Embryonic facial prominence (tissue), 1 donor: Measurements from ENCODE around the gene LITAF.
"Not testable (repeated sequence)": the region's sequence is repeated elsewhere in the genome, so short reads cannot be mapped to it uniquely, and the experiment has no call there.

ENCODE experiments used
- DNase-seq: peaks from one replicate; pipeline ENCODE4 v3.0.0-alpha.2; 2016; ENCODE audit errors: extremely low spot score

Gene LITAF

GRCh38 chr16:11575223-11575589 is 11.5 kb downstream of the LITAF start:
- no peak for DNase-seq

GRCh38 chr16:11572301-11572995 is 14.3 kb downstream of the LITAF start:
- no peak for DNase-seq

DNA sequence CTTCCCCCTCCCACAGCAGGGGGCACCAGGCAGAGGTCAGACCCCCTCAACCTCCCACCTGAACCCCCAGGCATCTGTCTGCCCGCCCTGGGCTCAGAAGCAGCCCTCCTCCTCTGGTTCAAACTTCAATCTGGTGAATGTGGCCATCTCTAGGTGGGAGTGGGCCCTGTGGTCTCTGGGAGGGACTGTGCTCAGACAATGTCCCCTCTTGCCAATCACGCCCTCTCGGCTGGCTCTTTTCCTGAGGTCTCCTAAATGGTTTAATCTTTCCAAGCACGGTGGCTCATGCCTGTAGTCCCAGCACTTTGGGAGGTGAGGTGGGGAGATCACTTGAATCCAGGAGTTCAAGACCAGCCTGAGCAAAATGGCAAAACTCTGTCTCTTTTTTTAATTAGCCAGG is 15.2 kb downstream of the LITAF start:
- no peak for DNase-seq

GRCh38 chr16:11570806-11571205 is 15.9 kb downstream of the LITAF start:
- no peak for DNase-seq

DNA sequence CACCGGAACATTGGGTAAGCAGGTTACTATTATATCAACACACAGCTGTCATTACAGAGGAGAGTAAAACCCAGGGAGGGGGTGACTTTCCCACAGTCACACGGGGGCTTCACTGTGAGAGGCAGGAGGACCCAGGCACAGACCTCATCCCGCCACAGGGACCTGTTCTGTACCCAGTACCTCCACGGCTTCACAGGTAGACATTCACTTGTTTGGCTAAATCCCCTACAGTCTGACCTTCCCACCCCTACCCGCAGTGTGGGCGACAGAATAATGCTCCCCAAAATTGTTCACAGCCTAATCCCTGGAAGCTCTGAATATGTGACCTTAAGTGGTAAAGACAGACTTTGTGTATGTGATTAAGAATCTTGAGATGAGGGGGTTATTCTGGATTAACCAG is 16.5 kb downstream of the LITAF start:
- no peak for DNase-seq

- DNase-seq, result no peak
Observed at GRCh38 chr16:11566398-11566797, 20.3 kb downstream of the LITAF start.

GRCh38 chr16:11565665-11566064 is 21.1 kb downstream of the LITAF start:
- no peak for DNase-seq

GRCh38 chr16:11564046-11564926 is 22.4 kb downstream of the LITAF start:
- DNase-seq, result no peak

DNA sequence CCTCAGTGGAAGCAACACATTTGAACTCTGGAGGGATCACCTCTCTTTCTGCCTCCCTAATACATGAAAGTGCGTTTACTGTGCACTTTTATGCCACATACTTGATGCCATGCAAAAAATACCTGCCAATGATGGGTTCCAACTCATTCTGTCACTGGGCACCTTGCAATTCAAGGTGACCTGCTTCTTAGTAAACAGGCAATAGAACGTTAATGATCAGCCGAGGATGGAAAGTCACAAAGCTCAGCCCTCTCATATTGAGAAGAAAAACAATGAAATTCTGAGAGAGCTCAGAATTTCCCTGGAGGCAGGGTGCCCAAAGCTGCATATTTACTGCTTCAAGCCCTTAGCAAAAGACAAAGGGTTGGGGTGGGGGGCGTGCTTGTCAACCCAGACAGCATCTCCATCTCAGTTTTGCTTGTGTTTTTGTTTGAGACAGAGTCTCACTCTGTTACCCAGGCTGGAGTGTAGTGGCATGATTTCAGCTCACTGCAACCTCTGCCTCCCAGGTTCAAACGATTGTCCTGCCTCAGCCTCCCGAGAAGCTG is 23.2 kb downstream of the LITAF start:
- DNase-seq, result no peak

GRCh38 chr16:11562941-11563340 is 23.8 kb downstream of the LITAF start:
- no peak for DNase-seq

DNA sequence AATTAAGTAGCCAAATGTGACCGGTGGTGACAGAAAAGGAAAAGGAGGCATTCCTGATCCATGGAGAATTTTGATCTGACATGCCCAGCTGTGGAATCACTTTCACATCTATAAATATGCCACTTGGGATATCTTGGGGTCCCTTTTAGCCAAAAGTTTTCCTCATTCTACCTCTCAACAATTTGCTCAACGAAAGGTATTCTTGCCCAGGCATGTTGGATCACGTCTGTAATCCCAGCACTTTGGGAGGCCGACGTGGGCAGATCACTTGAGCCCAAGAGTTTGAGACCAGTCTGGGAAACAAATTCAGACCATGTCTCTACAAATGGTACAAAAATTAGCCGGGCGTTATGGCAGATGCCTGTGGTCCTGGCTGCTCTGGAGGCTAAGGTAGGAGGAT is 24.3 kb downstream of the LITAF start:
- DNase-seq, result no peak

DNA sequence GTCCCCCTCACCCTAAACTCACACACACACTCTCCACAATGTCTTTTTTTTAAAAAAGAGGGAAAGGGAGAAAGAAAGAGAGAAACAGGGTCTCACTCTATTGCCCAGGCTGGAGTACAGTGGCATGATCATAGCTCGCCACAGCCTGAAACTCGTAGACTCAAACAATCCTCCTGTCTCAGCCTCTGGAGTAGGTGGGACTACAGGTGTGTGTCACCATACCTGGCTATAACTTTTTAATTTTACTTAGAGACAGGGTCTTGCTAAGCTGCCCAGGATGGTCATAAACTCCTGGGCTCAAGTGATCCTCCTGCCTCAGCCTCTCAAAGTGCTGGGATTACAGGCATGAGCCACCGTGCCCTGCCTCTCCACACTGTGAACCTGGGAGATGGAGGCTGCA is 24.9 kb downstream of the LITAF start:
- no peak for DNase-seq

GRCh38 chr16:11561454-11561805 is 25.3 kb downstream of the LITAF start:
- DNase-seq, result no peak

DNA sequence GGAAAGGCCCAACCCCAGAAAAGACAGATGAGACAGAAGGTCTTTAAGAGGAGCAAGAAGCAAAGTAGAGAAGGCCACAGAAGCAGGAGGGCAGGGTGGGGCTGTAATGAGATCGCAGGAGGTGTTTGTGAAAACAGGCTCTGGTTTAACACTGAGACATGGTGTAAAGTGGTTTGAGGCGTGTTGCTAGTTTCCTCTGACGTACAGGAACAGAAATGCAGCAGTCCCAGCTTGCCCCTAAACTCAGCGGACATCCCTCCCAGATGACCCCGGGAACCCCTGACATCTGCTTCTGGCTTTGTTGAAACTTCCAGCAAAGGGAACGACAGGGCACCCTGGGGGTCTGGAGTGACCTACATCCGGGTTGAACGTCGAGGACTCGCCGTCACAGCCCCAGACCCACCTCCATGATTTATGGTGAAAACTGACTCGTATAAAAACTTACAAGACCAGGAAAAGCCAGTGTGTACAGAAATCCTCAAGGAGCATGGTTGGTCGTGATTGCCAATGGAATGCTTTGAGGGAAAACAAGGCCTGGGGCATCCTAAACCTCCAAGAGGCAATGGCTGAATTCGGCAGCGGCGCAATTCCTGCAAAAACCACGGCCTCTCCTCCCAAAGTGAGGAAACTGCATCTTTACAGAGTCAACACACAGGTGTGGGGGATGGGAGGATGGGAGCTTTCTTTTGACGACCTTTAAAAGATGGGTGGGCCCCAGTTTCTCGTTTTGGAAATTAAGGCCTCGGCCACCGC is 25.8 kb downstream of the LITAF start:
- DNase-seq, result no peak

DNA sequence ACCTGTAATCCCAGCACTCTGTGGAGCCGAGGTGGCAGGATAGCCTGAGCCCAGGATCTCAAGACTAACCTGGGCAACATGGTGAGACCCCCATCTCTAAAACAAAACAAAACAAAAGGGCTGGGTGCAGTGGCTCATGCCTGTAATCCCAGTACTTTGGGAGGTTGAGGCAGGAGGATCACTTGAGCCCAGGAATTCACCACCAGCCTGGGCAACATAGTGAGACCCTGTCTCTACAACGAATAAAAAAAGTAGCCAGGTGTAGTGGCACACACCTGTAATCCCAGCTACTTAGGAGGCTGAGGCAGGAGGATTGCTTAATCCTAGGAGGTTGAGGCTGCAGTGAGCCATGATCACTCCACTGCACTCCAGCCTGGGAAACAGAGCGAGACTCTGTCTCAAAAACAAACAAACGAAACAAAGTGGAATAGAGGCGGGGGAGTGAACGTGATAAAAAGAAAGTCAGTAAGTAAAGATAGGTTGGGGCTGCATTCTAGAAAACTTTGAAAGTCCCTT is 28.4 kb downstream of the LITAF start:
- not testable (repeated sequence) for DNase-seq

DNA sequence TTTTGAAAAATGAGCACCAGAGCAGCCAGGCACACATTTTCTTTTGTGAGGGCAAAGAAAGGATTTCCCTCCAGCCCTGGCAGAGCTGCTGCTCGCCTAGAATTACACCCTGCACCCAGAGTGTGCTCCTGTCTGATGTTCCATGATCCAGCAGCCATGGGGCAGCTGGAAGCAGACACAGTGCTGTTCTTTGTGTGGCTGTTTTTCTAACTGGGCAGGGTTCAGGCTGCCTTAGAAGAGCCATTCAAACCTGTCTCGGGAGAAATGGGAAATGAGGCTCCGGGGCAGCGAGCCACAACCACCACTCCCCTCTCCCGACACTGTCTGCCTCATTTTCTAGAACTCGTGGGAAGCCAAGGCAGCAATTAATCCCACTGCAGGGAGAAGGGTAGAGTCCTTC is 28.9 kb downstream of the LITAF start:
- no peak for DNase-seq

DNA sequence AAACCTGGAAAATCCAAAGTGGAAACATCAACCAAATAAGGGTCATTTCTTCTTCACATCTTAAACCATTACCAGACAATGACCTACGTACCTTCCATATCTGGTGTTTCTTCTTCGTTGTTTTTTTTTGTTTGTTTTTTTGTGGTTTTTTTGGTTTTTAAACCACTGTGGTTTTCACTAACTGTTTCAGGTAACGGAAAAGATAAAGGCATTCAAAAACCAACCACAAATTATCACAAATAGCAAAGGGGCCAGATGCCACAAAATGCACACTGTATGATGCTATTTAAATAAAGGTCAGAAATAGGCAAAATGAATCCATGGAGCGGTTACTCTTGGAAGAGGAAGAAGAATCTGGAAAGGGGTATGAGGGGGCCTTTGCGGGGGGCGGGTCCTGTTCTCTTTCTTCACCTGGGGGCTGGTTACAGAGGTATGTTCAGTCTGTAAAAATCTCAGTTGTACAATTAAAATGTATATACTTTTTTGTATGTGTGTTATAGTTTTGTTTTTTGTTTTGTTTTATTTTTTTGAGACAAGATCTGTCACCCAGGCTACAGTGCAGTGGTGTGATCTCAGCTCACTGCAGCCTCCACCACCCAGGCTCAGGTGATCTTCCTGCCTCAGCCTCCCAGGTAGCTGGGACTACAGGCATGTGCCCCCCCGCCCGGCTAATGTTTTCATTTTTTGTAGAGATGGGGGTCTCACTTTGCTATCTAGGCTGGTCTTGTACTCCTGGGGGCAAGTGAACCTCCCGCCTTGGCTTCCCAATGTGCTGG is 29.6 kb downstream of the LITAF start:
- DNase-seq, result no peak

DNA sequence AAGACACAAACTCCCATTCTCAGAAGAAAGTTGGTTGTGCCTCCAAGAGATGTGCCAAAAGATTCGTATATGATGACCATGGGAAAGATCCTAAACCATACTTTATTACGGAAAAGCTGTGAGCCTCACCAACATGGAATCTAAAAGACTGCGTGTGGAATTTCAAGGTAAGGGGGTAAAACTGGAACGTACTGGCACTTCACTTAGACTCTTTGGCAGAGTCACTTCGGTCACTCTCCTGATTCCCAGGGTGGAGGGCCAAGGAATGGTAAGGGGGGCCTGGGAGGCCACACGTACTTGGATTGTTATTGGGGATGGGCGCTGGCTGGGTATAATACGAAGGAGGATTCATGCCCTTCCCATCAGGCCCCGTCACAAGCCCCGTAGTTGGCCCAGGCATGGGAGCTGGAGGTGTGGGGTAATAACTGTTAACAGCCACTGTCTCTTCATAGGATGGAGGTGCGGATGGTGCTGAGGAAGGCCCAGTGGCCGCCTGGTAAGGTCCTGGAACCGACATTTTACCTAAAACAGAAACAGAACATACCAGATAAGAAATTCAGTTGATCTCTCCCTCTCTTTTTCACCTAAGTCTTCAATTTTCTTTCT is 30.4 kb downstream of the LITAF start:
- DNase-seq, result no peak

DNA sequence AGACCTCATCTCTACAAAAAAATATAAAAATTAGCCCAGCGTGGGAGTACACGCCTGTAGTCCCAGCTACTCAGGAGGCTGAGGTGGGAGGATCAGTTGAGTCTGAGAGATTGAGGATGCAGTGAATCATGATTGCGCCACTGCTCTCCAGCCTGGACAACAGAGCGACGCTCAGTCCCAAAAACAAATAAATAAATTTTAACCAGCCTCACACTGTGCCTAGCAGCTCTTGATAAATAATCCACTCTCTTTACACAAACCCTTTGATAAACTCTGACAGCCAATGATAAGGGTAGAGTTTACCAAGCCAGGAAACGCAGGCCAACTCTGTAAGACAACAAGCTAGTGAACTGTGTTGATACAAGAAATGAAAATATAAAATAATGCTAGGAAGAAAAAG is 32.7 kb downstream of the LITAF start:
- no peak for DNase-seq

GRCh38 chr16:11553371-11553770 is 33.3 kb downstream of the LITAF start:
- DNase-seq, result no peak

GRCh38 chr16:11552440-11552839 is 34.3 kb downstream of the LITAF start:
- DNase-seq, result no peak
